Kidney (tissue), 14 donors: ENCODE data around the gene CCNL1. TPM values are rescaled to one million over a fixed set of nuclear protein-coding genes. Genes with fewer than 3 reads are reported as not detected.

Source experiments
- DNase-seq, 5 donors: peaks; one replicate each; pipeline ENCODE4 v3.0.0-alpha.2; 2013 to 2020
- FAIRE-seq: peaks from 2 replicates; lab custom pipeline; 2012; peaks lifted over from hg19 to GRCh38; lab: Jason Lieb, UNC
- H3K27ac ChIP-seq, 2 donors: one replicate each; pipeline ENCODE4 v1.7.0; 2013; ENCODE audit warnings: low read depth in 2 of 2, low read length in 2 of 2, inconsistent platforms in 1 of 2
- H3K27me3 ChIP-seq: one replicate; pipeline ENCODE4 v1.7.1; 2013; ENCODE audit warnings: low read length, inconsistent platforms; ENCODE audit not compliant: control insufficient read depth, insufficient read depth
- H3K36me3 ChIP-seq, 3 donors: one replicate each; pipeline versions ENCODE4 v1.7.0 to v1.7.1; 2013; ENCODE audit warnings: low read length in 3 of 3, control low read depth in 1 of 3, inconsistent platforms in 1 of 3; ENCODE audit not compliant: insufficient read depth in 3 of 3, control insufficient read depth in 2 of 3
- H3K4me1 ChIP-seq, 3 donors: one replicate each; pipeline versions ENCODE4 v1.7.0 to v1.7.1; 2013; ENCODE audit warnings: low read length in 3 of 3, inconsistent platforms in 1 of 3, low read depth in 1 of 3; ENCODE audit not compliant: control insufficient read depth in 2 of 3, insufficient read depth in 2 of 3
- H3K4me3 ChIP-seq, 3 donors: one replicate each; pipeline versions ENCODE4 v1.7.0 to v1.8.1; 2013; ENCODE audit warnings: low read length in 3 of 3, control low read depth in 1 of 3, inconsistent platforms in 1 of 3
- H3K9ac ChIP-seq, 3 donors: one replicate each; pipeline versions ENCODE4 v1.7.0 to v1.7.1; 2013; ENCODE audit warnings: low read length in 3 of 3, control low read depth in 1 of 3, inconsistent platforms in 1 of 3
- H3K9me3 ChIP-seq, 3 donors: one replicate each; pipeline versions ENCODE4 v1.7.0 to v1.7.1; 2013; ENCODE audit warnings: low read length in 3 of 3, control low read depth in 1 of 3, inconsistent platforms in 1 of 3; ENCODE audit not compliant: control insufficient read depth in 2 of 3, insufficient read depth in 1 of 3
- CTCF ChIP-seq: IDR thresholded peaks from 3 replicates; pipeline ENCODE4 v1.5.1; 2012; ENCODE audit warnings: mild to moderate bottlenecking, moderate library complexity, borderline replicate concordance; ENCODE audit not compliant: insufficient read depth; ENCODE audit errors: extremely low read depth
- intact Hi-C: fragments of 100-400 bp; cut with DNase I; formaldehyde crosslinking; loops from one replicate; pipeline ENCODE4 v1.11.1; 2022
- polyA plus RNA-seq: library from polyadenylated mRNA; stranded (reverse); fragments of 350-450 nt; fragmentation: Illumina TruSeq; extraction: RNeasy Lipid Tissue Mini Kit (QIAGEN cat#74804); gene quantifications from one replicate; pipeline ENCODE4 v1.2.3, GENCODE V29; 2014; ENCODE audit warnings: low read depth, low replicate concordance; ENCODE audit not compliant: insufficient read depth
- total RNA-seq: library from RNA; stranded (reverse); fragmentation: NEBNext Ultra II Directional; extraction: Animal tissue kit (Norgen Biotek cat#: 25700); gene quantifications from one replicate; pipeline ENCODE4 v1.2.1, GENCODE V29; 2021
- donor health status: control.
- donor health status: control.
- donor health status: control.
- donor health status: control.
- donor health status: control.
- donor health status: DM: yes; HTN: yes; CAD: no.
- donor health status: Normal renal cell carcinoma (clear cell type).

The CCNL1 gene
- total and polyA plus RNA-seq, 2 donors from 2014 or later: 41.7 to 104 TPM

- Histone ChIP-seq H3K27me3 (no peaks in the 10 kb centered on the region), H3K36me3 (peaks cover 24 to 85% (median 65%) of the 10 kb centered on the region in 3 donors), H3K4me1 (no peaks in the 10 kb centered on the region), H3K27ac (no peak overlapping the region), H3K4me3 (no peak overlapping the region), H3K9me3 (no peaks in the 10 kb centered on the region), H3K9ac (no peak overlapping the region)
- intact Hi-C loops: no loop called here
- TF ChIP-seq CTCF: no peak
- FAIRE-seq (no peak), DNase-seq (no peak)
These were observed 11.6 kb downstream of the CCNL1 start for GRCh38 chr3:157148196-157148889.

- H3K27me3 ChIP-seq: no peaks in the 10 kb centered on the region
- no peak overlapping the region for H3K27ac ChIP-seq
- no peak overlapping the region for H3K4me3 ChIP-seq
- H3K4me1 ChIP-seq: no peaks in the 10 kb centered on the region
- intact Hi-C loops: no loop called here
- no peak for FAIRE-seq
- H3K36me3 ChIP-seq: peaks cover 23 to 75% (median 57%) of the 10 kb centered on the region in 3 donors
- no peak for TF ChIP-seq CTCF
- no peak overlapping the region for H3K9ac ChIP-seq
- H3K9me3 ChIP-seq: no peaks in the 10 kb centered on the region
- no peak for DNase-seq
These were observed 12.7 kb downstream of the CCNL1 start for GRCh38 chr3:157147099-157147803.

- peaks cover 21 to 60% (median 45%) of the 10 kb centered on the region in 3 donors for H3K36me3 ChIP-seq
- no peak for FAIRE-seq
- DNase-seq: no peak
These were observed 14.2 kb downstream of the CCNL1 start for GRCh38 chr3:157145606-157146322.

More at GRCh38 chr3:157145606-157146322, 14.2 kb downstream of the CCNL1 start:
- Histone ChIP-seq H3K27me3 (no peaks in the 10 kb centered on the region), H3K9ac (no peak overlapping the region), H3K4me3 (no peak overlapping the region), H3K9me3 (no peaks in the 10 kb centered on the region), H3K27ac (no peak overlapping the region), H3K4me1 (no peaks in the 10 kb centered on the region)
- no peak for TF ChIP-seq CTCF
- intact Hi-C loops: no loop called here
